ENCODE measurements around the gene ZNF793. TPM values are rescaled to one million over a fixed set of nuclear protein-coding genes. Genes with fewer than 3 reads are reported as not detected.

The ZNF793 gene
- 1.1 and 1.8 TPM in 2 replicates for total RNA-seq

DNA sequence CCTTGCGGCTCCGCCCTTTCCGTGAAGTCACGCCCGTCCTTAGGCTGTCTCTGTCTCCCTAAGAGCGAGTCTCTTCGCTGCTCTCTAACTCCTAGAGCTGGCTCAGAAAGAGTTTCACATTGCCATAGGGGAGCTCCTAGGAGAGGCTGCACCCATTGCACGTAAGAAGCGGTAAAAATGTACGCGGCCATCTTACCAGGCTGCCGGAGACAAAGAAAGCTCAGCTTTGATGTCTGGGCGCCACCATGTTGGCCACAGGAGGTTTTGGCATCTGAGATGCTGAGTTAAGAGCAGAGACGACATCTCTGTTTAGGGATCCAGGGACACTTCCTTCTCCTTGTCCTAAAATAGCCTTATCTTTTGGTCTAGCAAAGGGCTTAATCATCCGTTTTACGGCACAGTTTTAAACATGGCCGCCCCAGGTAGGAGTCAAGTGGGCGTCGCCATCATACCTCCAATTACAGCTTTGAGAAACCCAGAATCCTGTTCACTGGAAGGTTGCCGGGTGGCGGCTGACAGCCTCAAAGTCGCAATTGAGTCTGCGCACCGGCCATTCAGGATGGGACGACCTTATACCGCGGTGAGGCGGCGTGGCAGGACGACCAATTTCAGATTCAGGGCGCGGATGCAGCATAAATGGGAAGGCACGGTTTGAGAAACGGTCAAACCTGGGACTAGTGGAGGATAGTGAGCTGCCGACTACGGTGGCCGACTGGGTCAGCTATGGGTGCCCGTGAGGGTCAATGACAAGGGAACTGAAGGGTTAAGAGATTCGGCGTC lies at the start of gene ZNF793:
ZNF793 (plus strand) TSS at position 553 of the 780 bp plus-strand sequence. CDS start 16,501 bp downstream, outside the sequence.

DNA sequence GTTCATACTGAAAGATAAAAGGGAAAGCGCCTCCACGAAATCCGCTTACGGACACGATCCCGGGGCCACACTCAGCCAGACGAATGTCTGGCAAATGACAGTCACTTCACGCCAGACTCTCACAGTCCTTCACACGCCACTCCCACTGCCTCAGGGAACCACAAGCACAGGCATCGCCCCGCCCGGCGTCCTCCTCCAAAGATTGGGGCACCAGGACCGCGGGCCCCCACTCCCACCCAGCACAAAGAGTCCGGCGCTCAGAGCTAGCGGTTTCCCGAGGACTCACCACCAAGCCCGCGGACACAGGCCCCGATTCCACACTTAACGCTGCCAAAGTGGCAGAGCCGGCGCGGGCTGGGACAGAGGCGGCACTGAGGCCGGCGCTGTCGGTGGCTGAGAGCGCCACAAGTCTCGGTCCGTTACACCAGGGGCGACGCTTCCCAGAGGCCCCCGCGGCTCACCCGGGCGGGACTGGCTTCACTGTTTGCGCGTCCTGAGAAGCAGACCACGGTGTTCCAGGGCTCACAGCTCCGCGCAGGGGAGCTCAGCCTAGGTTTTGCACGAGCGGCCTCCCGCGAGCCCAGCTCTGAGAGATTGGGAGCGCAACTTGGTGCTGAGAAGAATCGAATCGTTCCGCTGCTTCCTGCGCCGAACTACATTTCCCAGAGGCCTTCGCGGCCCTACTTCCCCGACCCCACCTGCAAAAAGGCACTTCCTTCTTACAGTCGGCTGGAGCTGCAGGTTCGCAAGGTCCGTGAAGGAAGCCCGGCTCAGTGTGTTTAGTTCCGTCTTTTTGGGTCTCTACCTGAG lies 39.7 kb upstream of the ZNF793 start, which contains the start of gene ZNF569:
ZNF569 (minus strand) TSS at position 647 of the 810 bp plus-strand sequence. CDS start 22,523 bp downstream, outside the sequence.

DNA sequence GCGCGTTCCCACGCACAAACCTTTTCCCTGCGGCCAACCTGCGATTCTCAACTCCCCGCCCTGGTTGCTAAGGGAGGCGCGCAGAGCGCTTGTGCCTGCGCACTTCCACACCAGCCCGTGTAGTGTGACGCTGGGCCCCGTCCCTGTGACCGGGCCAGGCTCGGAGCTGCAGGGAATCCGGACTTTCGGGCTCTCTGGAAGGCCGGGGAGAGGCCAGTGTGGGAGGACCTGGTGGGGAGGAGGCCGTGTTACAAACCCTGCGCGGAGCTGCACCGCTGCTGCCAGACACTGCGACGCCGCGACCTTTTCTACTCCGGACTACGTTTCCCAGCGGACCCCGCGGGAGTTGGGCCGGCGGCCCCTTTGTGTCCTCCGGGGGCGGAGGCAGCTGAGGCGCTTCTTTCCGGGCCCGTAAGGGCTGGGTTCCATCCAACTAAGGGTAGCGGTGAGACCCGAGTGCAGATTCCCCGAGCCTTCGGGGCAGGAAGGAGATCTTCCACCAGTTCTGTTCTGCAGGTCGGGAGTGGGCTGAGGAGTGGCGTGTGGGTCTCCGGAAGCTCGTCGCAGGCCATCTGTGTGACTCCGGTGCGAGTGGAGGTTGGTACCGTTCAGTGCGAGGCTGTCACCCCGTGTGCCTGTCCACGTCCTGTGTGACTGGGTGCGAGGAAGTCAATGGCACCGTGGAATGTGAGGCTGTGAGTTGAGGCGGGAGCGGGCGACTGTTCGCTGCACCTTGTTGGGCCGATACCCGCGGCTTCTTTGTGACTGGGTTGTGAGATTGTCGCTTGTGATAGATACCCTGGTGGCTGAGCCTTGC lies 37.6 kb upstream of the ZNF793 start, which contains the start of gene ZNF570:
ZNF570 (plus strand) TSS at position 396 of the 817 bp plus-strand sequence. CDS start 999 bp downstream, outside the sequence.

Other genes starting within 250 kb of the ZNF793 start
- gene ZNF527, start 135.8 kb upstream of the ZNF793 start, total RNA-seq: 3.6 and 3.9 TPM in 2 replicates
- gene ZNF569, start 39.5 kb upstream of the ZNF793 start, total RNA-seq: 3.5 and 3.6 TPM in 2 replicates
- 6.1 TPM in 2 replicates for gene ZNF570, start 37.6 kb upstream of the ZNF793 start, total RNA-seq
- gene ZNF571, start 87.9 kb downstream of the ZNF793 start, total RNA-seq: 2.2 and 3.6 TPM in 2 replicates
- gene ZNF540, start 87.9 kb downstream of the ZNF793 start, total RNA-seq: 1.1 and 4.2 TPM in 2 replicates
- 7.7 and 12.0 TPM in 2 replicates for gene ZFP30, start 148.5 kb downstream of the ZNF793 start, total RNA-seq
- gene ZNF607, start 212.8 kb downstream of the ZNF793 start, total RNA-seq: 3.9 and 5.4 TPM in 2 replicates

Data from cardiac ventricle fibroblast (primary cell).